ENCODE data around the gene MSLN. TPM values are rescaled to one million over a fixed set of nuclear protein-coding genes. Genes with fewer than 3 reads are reported as not detected.

Gene MSLN
- polyA plus RNA-seq, 2 of the 4 experiments (the other 2 are of a cell fraction) = 2.4 to 3.6 TPM

GRCh38 chr16:788399-789126 lies 28.0 kb downstream of the MSLN start, which contains the start of gene CHTF18 (continued):
- TF ChIP-seq PBX3 (IDR thresholded peaks at IDR 0.05) (0 out of 2 replicates have a peak, but pooled peaks have one; percentile 57), POLR2A (IDR thresholded peaks at IDR 0.05; ENCODE audit: low read length) (peak; percentile 63), KDM1A (IDR thresholded peaks at IDR 0.05; ENCODE audit: low read depth) (no peak), MYC (IDR thresholded peaks at IDR 0.05; ENCODE audit: borderline replicate concordance, low read length) (no peak), FOXS1 (CRISPR knock-in tag; IDR thresholded peaks at IDR 0.05) (no peak), RCOR1 (IDR thresholded peaks at IDR 0.05; ENCODE audit: low read depth, low read length) (no peak), BHLHE40 (IDR thresholded peaks at IDR 0.05; ENCODE audit: low read depth, low read length) (no peak), ZC3H11A (IDR thresholded peaks at IDR 0.05) (no peak)

GRCh38 chr16:789191-789850 lies 28.8 kb downstream of the MSLN start:
- TF ChIP-seq SREBF2 (IDR thresholded peaks at IDR 0.05) (no peak), E2F6 (IDR thresholded peaks at IDR 0.05; ENCODE audit: borderline replicate concordance, low read depth) (no peak), HDAC2 (IDR thresholded peaks at IDR 0.05) (no peak), ZSCAN20 (CRISPR knock-in tag; IDR thresholded peaks at IDR 0.05) (no peak), ZNF302 (CRISPR knock-in tag; IDR thresholded peaks at IDR 0.05) (no peak), NR3C1 (IDR thresholded peaks at IDR 0.05) (no peak), EHF (CRISPR knock-in tag; IDR thresholded peaks at IDR 0.05) (no peak), ZFP36 (IDR thresholded peaks at IDR 0.05; ENCODE audit: borderline replicate concordance, partially characterized antibody) (no peak), JUNB (IDR thresholded peaks at IDR 0.05) (no peak), HOXA7 (CRISPR knock-in tag; IDR thresholded peaks at IDR 0.05) (no peak), POLR2AphosphoS2 (conservative IDR thresholded peaks at IDR 0.05; ENCODE audit: low read length) (no peak), MAFK (IDR thresholded peaks at IDR 0.05; ENCODE audit: partially characterized antibody) (no peak), ATOH8 (CRISPR knock-in tag; IDR thresholded peaks at IDR 0.05; ENCODE audit: low read depth) (no peak), TP53 (CRISPR knock-in tag; IDR thresholded peaks at IDR 0.05) (no peak), ESRRA (IDR thresholded peaks at IDR 0.05; ENCODE audit: borderline replicate concordance, low read length) (no peak)
- no peaks in the 10 kb centered on the region for H3K9me3 ChIP-seq
- peak overlapping the region; percentile 86 for H3K4me2 ChIP-seq
- H3K4me1 ChIP-seq = peaks cover 18% of the 10 kb centered on the region
- no peak for ATAC-seq
- WGBS (ENCODE audit: missing lambda C conversion rate) = 68% methylated on average over 13 of the region's 33 CpGs
- FAIRE-seq = no peak
- POLR2A ChIA-PET = interaction anchor here (1.0 to 1.8 kb wide), 4 partner anchors 12 to 68 kb away, joined by 3 to 8 read pairs (median 4); partner anchors contain the start of genes ANTKMT and GNG13
- peak overlapping the region; percentile 93 for H3K4me3 ChIP-seq
- CTCF ChIA-PET = interaction anchor here (1.3 to 9.9 kb wide), 5 partner anchors 23 to 266 kb away, joined by 3 to 169 read pairs (median 4); partner anchors contain the start of genes METRN and MSLN
- DNase-seq (ENCODE audit: low read depth in 1 of 2, low spot score in 1 of 2) = no peak
- peak overlapping the region; percentile 63 to 86; a peak in 5 of 6 replicates for H3K27ac ChIP-seq

DNA sequence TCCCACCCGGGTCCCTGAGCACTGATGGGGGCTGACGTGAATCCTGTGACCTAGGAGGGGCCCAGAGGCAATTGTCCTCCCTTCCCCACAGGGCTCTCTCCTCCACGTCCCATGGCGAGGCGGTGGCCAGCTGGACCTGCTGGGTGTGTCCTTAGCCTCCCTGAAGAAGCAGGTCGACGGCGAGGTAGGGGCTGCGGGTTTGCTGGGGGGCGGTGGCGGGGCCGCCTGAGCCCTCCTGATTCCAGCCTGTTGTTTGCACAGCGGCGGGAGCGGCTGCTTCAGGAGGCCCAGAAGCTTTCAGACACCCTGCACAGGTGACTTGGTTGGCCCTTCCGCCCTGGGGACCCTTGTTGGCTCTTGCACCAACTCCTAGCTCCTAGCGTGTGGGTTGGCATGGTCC lies 29.6 kb downstream of the MSLN start:
- TF ChIP-seq RCOR1 (IDR thresholded peaks at IDR 0.05; ENCODE audit: low read depth, low read length) (no peak), TP53 (CRISPR knock-in tag; IDR thresholded peaks at IDR 0.05) (no peak), RARB (CRISPR knock-in tag; IDR thresholded peaks at IDR 0.05) (no peak), ZNF302 (CRISPR knock-in tag; IDR thresholded peaks at IDR 0.05) (no peak), HDAC2 (IDR thresholded peaks at IDR 0.05) (no peak)
- TF ChIP-seq, protein P1, sequence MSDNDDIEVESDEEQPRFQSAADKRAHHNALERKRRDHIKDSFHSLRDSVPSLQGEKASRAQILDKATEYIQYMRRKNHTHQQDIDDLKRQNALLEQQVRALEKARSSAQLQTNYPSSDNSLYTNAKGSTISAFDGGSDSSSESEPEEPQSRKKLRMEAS (IDR thresholded peaks at IDR 0.05) = no peak
- no peaks in the 10 kb centered on the region for H3K9me3 ChIP-seq
- FAIRE-seq = no peak
- no peak overlapping the region for H3K4me2 ChIP-seq
- WGBS (ENCODE audit: missing lambda C conversion rate) = 92% methylated on average over 16 of the region's 17 CpGs
- POLR2A ChIA-PET = no interaction called here
- DNase-seq (ENCODE audit: low read depth in 1 of 2, low spot score in 1 of 2) = no peak
- no peak overlapping the region for H3K4me3 ChIP-seq
- ATAC-seq = no peak
- CTCF ChIA-PET = interaction anchor here (1.3 to 9.9 kb wide), 4 partner anchors 23 to 266 kb away, joined by 3 to 169 read pairs (median 4); partner anchors contain the start of gene METRN
- peaks cover 22% of the 10 kb centered on the region for H3K4me1 ChIP-seq
- H3K27ac ChIP-seq = no peak overlapping the region
